Ovary (tissue), 9 donors: ENCODE data around the gene ZNF423. TPM values are rescaled to one million over a fixed set of nuclear protein-coding genes. Genes with fewer than 3 reads are reported as not detected.
A peak's percentile ranks its signal among the peaks of the same experiment; 100 is the strongest.

Experiments
- DNase-seq, 5 donors: peaks; one replicate each; pipeline ENCODE4 v3.0.0-alpha.2; 2019 to 2020
- H3K27ac ChIP-seq, 2 donors: fragments of 200-600 bp; one replicate each; pipeline versions ENCODE4 v1.5.1 to v1.8.0; 2019 to 2022
- H3K27me3 ChIP-seq: fragments of 200-600 bp; one replicate; pipeline ENCODE4 v1.8.0; 2022
- H3K36me3 ChIP-seq: fragments of 200-600 bp; sonication (generic); one replicate; pipeline ENCODE4 v1.5.1; 2019
- H3K4me1 ChIP-seq: one replicate; pipeline ENCODE4 v1.8.1; 2013; ENCODE audit warnings: mild to moderate bottlenecking, moderate library complexity; ENCODE audit not compliant: insufficient read depth
- H3K4me3 ChIP-seq: fragments of 200-600 bp; sonication (generic); one replicate; pipeline ENCODE4 v1.5.1; 2017
- H3K9me3 ChIP-seq, 2 donors: fragments of 200-600 bp in 1 of 2; sonication (generic) in 1 of 2; one replicate each; pipeline versions ENCODE4 v1.5.1 to v1.8.1; 2013 to 2019; ENCODE audit warnings: mild to moderate bottlenecking in 1 of 2, moderate library complexity in 1 of 2
- EP300 ChIP-seq: sonication (generic); formaldehyde crosslinking; IDR thresholded peaks from one replicate; pipeline ENCODE4 v1.6.1; 2017; ENCODE audit warnings: antibody characterized with exemption
- POLR2A ChIP-seq: fragments of 450-650 bp; IDR thresholded peaks from one replicate; pipeline ENCODE4 v1.6.1; 2017; ENCODE audit warnings: antibody characterized with exemption, mild to moderate bottlenecking, moderate library complexity
- WGBS, 3 donors: extraction: QIAGEN DNeasy Blood & Tissue Kit in 1 of 3; methylation state at CpG; one replicate each; pipeline versions ENCODE4 v1.1.5 to v1.1.7; 2013 to 2017; 5-methylcytosine and 5-hydroxymethylcytosine counted together
- intact Hi-C, 4 donors: fragments of 100-400 bp; cut with DNase I; formaldehyde crosslinking; loops; one replicate each; pipeline versions ENCODE4 v1.11.0 to v1.15.1; 2022 to 2023
- polyA plus RNA-seq, 2 donors: library from polyadenylated mRNA; stranded (reverse); fragments of 200-250 nt in 1 of 2; fragments of 350-450 nt in 1 of 2; fragmentation: Illumina TruSeq in 1 of 2; extraction: RNeasy Lipid Tissue Mini Kit (QIAGEN cat#74804) in 1 of 2; gene quantifications; one replicate each; pipeline ENCODE4 v1.2.3, GENCODE V29; 2013 to 2014
- total RNA-seq, 7 donors: library from RNA; depleted of rRNA in 2 of 7; stranded (reverse); fragments of >200 nt in 2 of 7; fragmentation: NEBNext Ultra II Directional in 3 of 7; extraction: Animal tissue kit (Norgen Biotek cat#: 25700) in 3 of 7; gene quantifications; one replicate each; pipeline versions ENCODE4 v1.1.0 to v1.2.4, GENCODE V29; 2016 to 2023
- TF ChIP-seq, protein P1 (sequence below), 3 donors: fragments of 450-650 bp in 2 of 3; fragments of 200-600 bp in 1 of 3; IDR thresholded peaks; one replicate each; pipeline versions ENCODE4 v1.5.1 to v1.8.0; 2016 to 2022; ENCODE audit warnings: antibody characterized with exemption in 3 of 3, mild to moderate bottlenecking in 1 of 3
- donor health status: DM: no; HTN: no; CAD: no; lungs with moderate emphysema.
- donor health status: DM: no; HTN: no; CAD: no.
- donor health status: Bipolar disorder and iron deficiency.
- donor health status: DM: yes; HTN: yes; CAD: no.
- donor health status: DM: no; HTN: no; CAD: no.
- donor health status: DM: yes; HTN: yes; CAD: no.

Gene ZNF423
- total and polyA plus RNA-seq, 9 donors, result 3.3 to 40.3 (median 12.4) TPM

DNA sequence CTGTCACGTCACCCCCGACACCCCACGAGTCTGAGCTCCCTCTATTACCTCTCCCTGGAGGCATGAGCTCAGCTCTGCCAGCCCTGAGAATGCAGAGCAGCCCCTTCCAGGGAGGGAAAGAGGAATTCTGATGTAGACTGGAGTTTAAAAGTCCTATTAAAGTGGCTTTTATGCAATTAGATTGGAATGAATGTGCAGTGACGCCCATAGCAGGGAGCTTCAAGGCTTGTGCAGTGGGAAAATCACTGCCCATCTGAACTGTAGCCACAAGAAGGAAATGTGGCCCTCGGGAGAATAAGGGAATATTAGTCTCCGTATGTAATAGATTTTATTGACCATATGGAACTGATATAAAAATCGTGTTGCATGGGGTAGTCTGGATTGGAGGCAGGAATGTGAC, 66.9 kb downstream of the ZNF423 start:
- no peaks in the 10 kb centered on the region for H3K27me3 ChIP-seq
- H3K9me3 ChIP-seq, result no peaks in the 10 kb centered on the region
- H3K27ac ChIP-seq, result peak overlapping the region in 1 of 2 donors; percentile 30
- intact Hi-C loops, result loop anchor here in 1 of 4 donors (10.0 kb wide), 1 partner anchor 66 kb away; the partner anchor contains the start of gene ZNF423
- peaks cover 6% of the 10 kb centered on the region for H3K4me1 ChIP-seq
- H3K4me3 ChIP-seq, result no peak overlapping the region
- DNase-seq, result no peak
- TF ChIP-seq, protein P1, sequence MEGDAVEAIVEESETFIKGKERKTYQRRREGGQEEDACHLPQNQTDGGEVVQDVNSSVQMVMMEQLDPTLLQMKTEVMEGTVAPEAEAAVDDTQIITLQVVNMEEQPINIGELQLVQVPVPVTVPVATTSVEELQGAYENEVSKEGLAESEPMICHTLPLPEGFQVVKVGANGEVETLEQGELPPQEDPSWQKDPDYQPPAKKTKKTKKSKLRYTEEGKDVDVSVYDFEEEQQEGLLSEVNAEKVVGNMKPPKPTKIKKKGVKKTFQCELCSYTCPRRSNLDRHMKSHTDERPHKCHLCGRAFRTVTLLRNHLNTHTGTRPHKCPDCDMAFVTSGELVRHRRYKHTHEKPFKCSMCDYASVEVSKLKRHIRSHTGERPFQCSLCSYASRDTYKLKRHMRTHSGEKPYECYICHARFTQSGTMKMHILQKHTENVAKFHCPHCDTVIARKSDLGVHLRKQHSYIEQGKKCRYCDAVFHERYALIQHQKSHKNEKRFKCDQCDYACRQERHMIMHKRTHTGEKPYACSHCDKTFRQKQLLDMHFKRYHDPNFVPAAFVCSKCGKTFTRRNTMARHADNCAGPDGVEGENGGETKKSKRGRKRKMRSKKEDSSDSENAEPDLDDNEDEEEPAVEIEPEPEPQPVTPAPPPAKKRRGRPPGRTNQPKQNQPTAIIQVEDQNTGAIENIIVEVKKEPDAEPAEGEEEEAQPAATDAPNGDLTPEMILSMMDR (IDR thresholded peaks at IDR 0.05), result no peak
- TF ChIP-seq EP300 (no peak), POLR2A (no peak)
- WGBS, 3 donors, result 60 to 75% (median 61%) methylated on average over 7 of the region's 7 CpGs
- H3K36me3 ChIP-seq, result no peaks in the 10 kb centered on the region

DNA sequence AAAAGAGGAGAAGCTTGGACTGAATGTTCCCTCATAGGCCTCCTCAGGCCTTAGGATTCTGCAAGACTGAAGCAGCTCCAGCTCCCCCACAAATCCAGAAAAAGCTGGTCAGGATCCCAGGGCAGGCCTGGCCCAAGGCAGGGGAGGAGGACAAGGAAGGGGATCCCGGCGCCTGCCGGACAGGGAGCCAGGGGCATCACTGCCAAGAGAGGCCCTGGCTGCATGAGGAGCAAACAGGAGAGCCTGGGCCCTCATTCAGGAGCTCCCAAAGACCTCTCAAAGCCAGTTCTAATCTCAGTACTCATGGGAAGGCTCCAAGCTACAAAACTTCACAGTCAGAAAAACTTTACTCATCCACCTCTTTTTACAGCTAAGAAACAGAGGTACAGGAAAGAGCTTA, 67.3 kb downstream of the ZNF423 start:
- peak overlapping the region in 1 of 2 donors; percentile 30 for H3K27ac ChIP-seq
- H3K36me3 ChIP-seq, result no peaks in the 10 kb centered on the region
- 22 to 35% (median 24%) methylated on average over 3 of the region's 3 CpGs for WGBS, 3 donors
- H3K4me3 ChIP-seq, result no peak overlapping the region
- H3K4me1 ChIP-seq, result peaks cover 6% of the 10 kb centered on the region
- TF ChIP-seq POLR2A, result no peak
- H3K9me3 ChIP-seq, result no peaks in the 10 kb centered on the region
- intact Hi-C loops, result loop anchor here in 1 of 4 donors (10.0 kb wide), 1 partner anchor 66 kb away; the partner anchor contains the start of gene ZNF423
- H3K27me3 ChIP-seq, result no peaks in the 10 kb centered on the region
- DNase-seq, result peak; percentile 61 to 83 (median 65)

DNA sequence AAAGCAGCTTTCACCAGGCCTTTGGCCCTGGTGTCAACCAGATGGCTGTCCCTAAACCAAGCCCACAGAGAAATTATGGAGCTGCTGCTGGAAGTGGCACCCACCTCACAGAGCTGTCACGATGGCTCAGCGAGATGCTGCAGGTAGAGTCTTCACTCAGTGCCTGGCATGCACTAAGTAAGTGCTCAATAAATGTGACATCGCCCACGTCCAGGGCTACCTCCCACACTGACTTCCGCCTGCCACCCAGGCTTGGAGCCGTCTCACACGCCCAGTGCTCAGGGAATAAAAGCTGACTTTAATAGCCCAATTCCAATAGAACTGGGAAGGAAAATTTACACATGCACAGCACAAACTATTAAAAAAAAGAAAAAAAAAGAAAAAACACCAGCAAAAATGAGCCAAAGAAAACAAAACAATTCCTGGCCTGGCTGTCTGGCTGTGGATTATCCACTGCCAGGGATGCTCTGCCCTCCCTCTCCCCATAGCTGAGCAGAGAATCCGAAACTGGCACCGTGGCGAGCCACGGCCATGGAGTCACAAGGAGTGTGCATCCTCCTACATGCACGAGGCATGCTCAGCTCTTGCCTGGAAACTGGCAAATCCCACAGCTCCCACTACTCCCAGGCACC, 68.9 kb downstream of the ZNF423 start:
- intact Hi-C loops, result loop anchor here in 1 of 4 donors (10.0 kb wide), 1 partner anchor 68 kb away; the partner anchor contains the start of gene ZNF423
- H3K27ac ChIP-seq, result no peak overlapping the region
- no peaks in the 10 kb centered on the region for H3K9me3 ChIP-seq
- WGBS, 3 donors, result 39 to 59% (median 53%) methylated on average over 12 of the region's 12 CpGs
- DNase-seq, result no peak
- no peaks in the 10 kb centered on the region for H3K36me3 ChIP-seq
- H3K27me3 ChIP-seq, result no peaks in the 10 kb centered on the region
- no peak overlapping the region for H3K4me3 ChIP-seq
- TF ChIP-seq, protein P1 (IDR thresholded peaks at IDR 0.05), result no peak
- no peak for TF ChIP-seq EP300
- no peak for TF ChIP-seq POLR2A
- peaks cover 6% of the 10 kb centered on the region for H3K4me1 ChIP-seq

DNA sequence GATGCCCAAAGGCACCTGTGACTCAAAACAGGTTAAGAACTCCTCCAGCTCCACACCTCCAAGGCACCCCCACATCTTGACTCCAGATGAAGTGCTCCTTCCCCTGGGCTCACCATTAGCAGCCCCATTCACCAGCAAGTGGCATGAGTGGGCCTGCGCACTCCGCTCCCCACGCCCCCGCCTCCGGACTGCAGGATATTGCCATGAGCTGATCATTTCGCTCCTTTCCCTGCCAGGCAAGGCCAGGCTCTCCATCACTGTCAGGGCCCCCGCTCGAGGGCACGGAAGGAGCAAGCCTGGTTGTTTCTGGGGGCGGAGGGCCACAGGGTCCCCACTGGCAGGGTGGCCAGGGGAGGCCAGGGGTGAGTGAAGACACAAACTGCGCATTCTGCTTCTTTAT, 69.9 kb downstream of the ZNF423 start:
- H3K4me1 ChIP-seq, result peaks cover 8% of the 10 kb centered on the region
- no peaks in the 10 kb centered on the region for H3K9me3 ChIP-seq
- WGBS, 3 donors, result 96 to 98% (median 96%) methylated on average over 11 of the region's 11 CpGs
- DNase-seq, result no peak
- TF ChIP-seq EP300 (no peak), POLR2A (no peak)
- TF ChIP-seq, protein P1 (IDR thresholded peaks at IDR 0.05), result no peak
- no peaks in the 10 kb centered on the region for H3K36me3 ChIP-seq
- H3K4me3 ChIP-seq, result no peak overlapping the region
- H3K27me3 ChIP-seq, result no peaks in the 10 kb centered on the region
- intact Hi-C loops, result loop anchor here in 1 of 4 donors (10.0 kb wide), 1 partner anchor 69 kb away; the partner anchor contains the start of gene ZNF423
- no peak overlapping the region for H3K27ac ChIP-seq

DNA sequence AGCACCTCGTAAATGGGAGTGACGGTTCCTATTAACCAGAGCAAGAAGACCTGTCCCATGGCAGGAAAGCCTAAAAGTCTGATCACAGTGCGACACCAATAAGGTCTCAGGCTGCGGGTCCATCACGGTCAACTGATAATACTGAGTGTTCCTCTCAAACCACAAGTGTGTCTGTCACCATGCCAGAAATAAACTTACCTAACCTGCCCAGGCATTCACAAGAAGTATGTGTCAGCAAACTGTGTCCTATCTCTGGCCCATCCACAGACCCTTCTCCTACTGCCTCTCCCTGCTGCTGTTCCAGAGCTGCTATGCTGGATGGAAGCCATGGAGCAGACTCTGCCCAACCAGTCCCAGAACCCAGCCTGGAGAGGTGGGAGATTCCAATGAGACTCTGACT, 73.5 kb downstream of the ZNF423 start:
- intact Hi-C loops, result loop anchor here in 1 of 4 donors (10.0 kb wide), 1 partner anchor 72 kb away; the partner anchor contains the start of gene ZNF423
- Histone ChIP-seq H3K4me3 (no peak overlapping the region), H3K27me3 (no peaks in the 10 kb centered on the region), H3K9me3 (no peaks in the 10 kb centered on the region), H3K36me3 (no peaks in the 10 kb centered on the region), H3K27ac (no peak overlapping the region), H3K4me1 (peaks cover 7% of the 10 kb centered on the region)
- 95 to 96% (median 96%) methylated on average over 5 of the region's 5 CpGs for WGBS, 3 donors
- no peak for DNase-seq
- TF ChIP-seq, protein P1 (IDR thresholded peaks at IDR 0.05), result no peak
- TF ChIP-seq POLR2A, result no peak
- TF ChIP-seq EP300, result no peak
